Raji (cell line): ENCODE results near the gene PSENEN.
A peak's percentile ranks its signal among the peaks of the same experiment; 100 is the strongest.

ENCODE experiments used
- POLR2A ChIP-seq: IDR thresholded peaks from 2 replicates; pipeline ENCODE4 v1.6.1; 2011; ENCODE audit warnings: low read depth, low read length, control low read depth; ENCODE audit not compliant: insufficient read depth

The PSENEN gene

DNA sequence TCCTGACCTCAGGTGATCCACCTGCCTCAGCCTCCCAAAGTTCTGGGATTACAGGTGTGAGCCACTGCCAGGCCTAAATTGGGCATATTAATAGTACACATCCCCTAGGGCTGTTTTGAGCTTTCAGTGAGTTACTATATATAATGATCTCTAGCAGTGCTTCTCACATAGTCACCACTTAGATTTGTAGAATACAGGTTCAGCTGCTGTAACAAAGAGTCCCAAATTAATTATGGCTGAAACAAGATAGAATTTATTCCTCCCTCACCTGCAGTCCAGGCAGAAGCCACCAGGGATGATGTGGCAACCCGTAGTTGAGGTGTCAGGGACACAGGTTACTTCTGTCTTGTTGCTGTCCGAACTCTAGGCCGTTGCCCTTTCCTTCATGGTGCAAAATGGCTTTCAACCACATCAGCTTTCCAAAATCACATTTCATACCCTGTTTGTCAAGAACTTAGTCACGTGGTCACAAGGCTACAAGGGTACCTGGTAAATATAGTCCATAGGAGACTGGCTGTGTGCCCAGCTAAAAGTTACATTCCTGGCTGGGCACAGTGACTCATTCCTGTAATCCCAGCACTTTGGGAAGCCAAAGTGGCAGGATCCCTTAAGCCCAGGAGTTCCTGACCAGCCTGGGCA lies 15.4 kb downstream of the PSENEN start:
- TF ChIP-seq POLR2A = no peak

DNA sequence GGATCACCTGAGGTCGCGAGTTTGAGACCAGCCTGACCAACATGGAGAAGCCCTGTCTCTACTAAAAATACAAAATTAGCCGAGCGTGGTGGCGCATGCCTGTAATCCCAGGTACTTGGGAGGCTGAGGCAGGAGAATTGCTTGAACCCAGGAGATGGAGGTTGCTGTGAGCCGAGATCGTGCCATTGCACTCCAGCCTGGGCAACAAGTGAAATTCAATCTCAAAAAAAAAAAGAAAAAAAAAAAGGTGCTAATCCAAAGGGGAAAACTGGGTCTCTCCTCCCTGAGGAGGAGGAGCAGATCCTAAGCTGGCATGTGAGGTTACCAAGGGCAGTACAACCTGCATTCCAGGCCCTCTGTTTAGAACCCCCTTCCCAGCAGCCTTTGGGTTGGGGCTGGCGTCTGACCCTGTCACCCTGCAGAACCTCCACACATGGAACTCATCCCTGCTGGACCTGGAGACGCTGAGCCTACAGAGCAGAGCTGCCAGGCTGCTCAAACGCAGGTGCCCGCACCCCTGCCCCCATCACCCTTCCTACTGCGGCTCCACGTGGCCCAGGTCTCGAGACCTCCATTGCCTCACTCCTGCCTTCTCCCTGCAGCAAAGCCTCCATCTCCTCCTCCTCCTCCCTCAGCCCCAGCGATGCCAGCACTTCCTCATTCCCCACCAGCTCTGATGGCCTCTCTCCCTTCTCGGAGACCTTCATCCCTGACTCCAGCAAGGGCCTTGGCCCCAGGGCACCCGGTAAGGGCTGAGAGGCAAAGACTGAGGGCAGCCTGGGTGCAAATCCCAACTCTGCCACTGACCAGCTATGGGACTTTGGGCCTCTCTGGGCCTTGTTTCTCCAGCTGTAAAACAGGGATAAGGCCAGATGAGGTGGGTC lies 19.2 kb downstream of the PSENEN start:
- no peak for TF ChIP-seq POLR2A

DNA sequence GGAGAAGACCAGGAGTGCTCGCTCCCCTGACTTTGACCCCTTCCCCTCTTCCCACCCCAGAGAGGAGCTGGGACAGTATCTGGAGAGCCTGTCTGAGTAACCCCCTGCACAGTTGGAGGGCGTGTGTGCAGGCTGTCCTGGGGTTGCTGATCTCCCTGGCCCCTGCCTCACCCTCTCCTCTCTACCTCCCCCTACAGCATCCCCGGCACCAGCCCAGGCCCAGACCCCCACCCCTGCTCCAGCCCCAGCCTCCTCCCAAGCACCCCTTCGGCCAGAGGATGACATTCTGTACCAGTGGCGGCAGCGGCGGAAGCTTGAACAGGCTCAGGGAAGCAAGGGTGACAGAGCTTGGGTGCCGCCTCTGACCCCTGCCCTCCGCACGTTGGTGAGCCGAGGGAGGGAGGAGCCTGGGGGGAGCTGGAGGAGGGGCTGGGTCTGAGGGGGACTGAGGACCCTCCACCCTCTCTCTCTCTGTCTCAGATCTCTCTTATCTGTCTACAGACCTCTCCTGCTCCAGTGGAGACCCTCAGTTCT lies 21.2 kb downstream of the PSENEN start:
- TF ChIP-seq POLR2A = no peak

DNA sequence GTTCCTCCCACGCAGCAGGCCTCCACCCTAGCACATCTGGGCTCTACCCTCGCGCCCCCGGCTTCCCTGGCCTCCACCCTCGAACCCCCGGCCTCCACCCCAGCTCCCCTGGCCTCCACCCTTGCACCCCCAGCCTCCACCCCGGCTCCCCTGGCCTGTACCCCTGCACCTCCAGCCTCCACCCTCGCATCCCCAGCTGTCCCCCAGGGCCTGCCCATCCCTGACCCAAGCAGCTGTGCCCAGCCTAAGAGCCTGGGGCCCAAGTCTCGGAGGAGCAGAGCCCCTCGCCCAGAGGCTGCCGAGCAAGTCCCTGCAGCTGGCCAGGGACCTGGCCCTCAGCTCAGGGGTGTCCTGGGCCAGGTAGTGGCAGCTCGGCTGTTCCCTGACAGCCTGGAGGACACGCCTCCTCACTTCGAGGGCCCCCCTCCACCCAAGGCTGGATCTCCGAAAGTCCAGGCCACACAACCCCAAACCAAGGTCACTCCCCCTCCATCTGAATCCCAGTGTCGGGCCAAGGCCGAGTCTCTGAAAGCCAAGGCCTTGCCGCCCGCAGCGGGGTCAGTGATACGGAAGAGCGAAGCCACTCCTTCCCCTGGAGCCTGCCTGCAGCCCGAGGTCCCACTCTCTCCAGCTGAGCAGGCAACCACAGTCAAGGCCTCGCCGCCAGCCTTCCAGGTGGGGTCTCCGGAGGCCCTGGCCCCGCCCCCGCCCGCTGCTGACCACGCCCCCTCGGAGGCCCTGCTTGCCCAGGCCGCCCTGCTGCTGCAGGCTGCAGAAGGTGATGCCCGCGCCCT lies 22.0 kb downstream of the PSENEN start:
- no peak for TF ChIP-seq POLR2A

DNA sequence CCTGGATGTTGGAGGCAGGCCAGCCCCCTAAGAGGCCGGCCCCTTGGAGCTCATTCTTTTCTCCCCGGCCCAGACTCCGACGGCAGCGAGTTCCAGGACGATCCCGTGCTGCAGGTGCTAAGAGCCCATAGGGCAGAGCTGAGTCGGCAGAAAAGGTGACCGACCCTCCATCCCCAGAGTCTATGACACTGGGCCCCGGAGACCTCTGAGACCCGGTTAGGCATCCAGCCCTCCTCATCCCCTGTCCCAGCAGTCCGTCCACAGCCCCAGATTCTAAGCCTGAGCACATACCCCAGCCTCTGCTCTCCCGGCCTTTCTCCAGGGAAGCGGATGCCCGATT lies 22.6 kb downstream of the PSENEN start:
- TF ChIP-seq POLR2A = no peak

DNA sequence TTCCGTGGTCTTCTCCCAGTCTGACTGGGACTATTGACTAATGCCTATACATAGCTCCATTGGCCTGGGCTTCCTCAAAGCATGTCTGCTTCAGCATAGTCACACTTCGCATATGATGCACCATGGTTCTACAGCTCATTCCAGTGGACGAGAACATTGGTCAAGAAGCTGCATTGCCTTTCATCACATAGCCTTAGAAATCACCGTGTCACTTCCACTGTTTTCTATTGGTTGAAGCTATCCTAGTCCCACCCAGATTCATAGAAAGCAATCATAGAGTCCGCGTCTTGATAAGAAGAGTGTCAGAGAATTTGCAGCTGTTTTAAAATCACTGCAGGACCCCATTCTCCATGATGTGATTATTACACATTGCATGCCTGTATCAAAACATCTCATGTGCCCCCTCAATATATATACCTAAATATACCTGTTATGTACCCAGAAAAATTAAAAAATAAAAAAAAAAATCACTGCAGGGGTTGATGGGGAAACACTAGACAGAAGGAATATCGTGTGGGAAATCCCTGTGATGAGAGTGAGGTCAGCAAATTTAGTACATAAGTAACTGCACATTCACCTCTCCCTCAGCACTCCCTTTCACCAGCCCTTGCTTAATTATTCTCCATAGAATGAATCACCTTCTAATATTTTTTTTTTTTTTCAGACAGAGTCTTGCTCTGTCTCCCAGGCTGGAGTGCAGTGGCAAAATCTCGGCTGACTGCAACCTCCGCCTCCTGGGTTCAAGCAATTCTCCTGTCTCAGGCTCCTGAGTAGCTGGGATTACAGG lies 27.8 kb downstream of the PSENEN start:
- no peak for TF ChIP-seq POLR2A

DNA sequence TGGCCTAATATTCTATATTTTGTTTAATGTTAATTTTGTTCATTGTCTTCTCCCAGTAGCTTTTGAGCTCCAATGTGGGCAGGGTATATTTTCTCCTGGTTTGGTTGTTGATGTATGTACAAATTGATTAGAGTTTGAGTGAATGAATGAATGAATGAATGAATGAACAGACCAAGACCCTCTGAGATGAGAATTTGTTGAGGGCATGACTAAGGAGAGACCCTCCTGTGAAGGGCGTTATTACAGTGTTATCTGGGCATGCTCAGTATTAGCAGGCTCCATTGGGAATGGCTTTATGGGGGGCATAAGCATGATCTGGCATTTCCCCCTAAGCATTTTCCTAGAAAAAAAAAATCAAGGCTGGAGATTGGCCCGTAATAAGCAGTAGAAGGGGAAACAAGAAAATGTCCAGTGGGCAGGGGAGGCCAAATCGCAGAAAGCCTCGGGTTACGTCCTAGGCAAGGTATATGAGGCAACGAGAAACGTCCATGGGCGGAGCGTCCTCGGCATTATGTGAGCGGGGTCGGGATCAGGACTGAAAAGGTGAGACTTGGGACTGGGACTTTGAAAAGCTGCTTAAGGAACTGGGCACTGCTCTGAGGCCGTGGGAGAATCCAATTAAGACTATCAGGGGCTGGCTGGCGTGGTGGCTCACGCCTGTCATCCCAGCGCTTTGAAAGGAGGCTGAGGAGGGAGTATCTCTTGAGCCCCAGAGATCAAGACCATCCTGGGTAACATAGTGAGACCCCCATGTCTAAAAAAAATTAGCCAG lies 29.0 kb downstream of the PSENEN start:
- TF ChIP-seq POLR2A = no peak

DNA sequence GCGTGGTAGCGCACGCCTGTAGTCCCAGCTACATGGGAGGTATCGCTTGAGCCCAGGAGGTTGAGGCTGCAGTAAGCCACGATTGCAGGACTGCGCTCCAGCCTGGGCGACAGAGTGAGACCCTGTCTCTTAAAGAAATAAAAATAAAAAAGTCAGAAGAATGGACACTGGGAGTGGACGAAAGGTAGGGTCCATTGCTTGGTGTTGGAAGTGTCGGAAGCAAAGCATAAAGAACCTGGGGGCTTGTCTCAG lies 29.5 kb downstream of the PSENEN start:
- no peak for TF ChIP-seq POLR2A

DNA sequence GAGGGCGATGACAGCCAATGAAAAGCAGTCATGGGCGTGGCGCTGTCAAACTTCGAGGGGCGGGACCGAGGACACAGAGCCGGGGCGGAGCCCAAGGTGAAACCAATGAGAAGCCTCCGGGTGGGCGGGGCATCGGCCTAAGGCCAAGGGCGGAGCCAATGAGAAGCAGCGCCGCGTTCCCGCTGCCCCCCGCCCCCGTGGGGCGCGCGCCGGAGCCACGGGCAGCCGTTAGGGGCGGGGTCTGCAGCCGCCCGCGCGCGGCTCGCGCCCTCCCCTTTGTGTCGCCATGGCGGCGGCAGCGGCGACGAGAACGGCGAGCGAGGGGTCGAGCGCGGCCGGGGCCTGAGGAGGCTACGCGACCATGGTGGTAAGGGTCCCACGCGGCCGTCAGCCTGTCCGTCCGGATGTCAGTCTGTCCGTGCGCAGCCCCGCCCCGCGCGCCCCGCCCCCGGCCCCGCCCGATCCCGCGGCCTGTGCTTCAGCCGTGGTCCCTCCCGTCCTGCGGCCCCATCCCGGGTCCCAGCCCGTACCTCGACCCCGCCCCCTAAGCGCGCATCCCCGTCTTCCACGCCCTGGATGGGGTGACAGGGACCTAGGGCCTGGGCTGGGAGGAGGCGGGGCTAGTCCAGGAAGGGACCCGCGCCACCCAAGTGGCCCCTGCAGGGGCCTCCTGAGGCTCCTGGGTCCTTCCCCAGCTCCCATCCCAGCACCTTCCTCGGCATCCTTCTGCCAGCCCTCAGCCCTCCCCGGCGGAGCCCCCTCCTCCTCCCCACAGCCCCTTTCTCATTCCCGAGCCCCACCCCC lies 30.0 kb downstream of the PSENEN start, which contains the start of gene ARHGAP33:
ARHGAP33 (plus strand) TSS at position 267 of the 804 bp plus-strand sequence; CDS start at position 362, 95 bp downstream.
- TF ChIP-seq POLR2A = peak; percentile 61

DNA sequence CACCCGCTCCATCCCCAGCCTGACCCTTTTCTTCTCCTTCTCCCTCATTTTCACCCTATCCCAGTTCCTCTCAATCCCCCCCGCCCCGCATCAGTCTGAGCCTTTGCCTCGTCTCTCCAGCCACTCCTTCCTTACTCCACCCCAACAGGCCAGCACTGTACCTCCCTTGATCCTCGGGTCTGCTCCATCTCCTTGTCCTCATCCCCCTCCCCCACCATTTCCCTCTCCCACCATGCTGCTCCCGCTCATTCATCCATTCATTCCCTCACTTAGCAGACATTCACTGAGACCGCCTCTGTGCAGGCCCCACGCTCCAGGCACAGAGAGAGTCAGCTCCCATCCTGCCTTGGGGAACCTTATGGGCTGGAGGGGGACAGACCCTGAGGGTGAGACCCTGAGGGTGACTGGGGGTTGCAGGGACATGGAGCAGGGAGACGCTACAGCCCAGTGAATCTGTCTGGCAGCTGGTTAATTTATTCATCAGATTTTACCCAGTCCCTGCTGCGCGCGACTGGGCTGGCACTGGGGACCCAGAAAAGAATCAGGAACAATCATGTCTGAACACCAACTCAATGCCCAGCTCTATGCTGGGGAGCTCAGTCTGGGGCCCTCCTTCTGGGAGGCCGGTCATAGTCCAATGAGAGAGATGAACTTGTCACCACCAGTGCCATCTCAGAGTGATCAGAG lies 30.8 kb downstream of the PSENEN start:
- no peak for TF ChIP-seq POLR2A

DNA sequence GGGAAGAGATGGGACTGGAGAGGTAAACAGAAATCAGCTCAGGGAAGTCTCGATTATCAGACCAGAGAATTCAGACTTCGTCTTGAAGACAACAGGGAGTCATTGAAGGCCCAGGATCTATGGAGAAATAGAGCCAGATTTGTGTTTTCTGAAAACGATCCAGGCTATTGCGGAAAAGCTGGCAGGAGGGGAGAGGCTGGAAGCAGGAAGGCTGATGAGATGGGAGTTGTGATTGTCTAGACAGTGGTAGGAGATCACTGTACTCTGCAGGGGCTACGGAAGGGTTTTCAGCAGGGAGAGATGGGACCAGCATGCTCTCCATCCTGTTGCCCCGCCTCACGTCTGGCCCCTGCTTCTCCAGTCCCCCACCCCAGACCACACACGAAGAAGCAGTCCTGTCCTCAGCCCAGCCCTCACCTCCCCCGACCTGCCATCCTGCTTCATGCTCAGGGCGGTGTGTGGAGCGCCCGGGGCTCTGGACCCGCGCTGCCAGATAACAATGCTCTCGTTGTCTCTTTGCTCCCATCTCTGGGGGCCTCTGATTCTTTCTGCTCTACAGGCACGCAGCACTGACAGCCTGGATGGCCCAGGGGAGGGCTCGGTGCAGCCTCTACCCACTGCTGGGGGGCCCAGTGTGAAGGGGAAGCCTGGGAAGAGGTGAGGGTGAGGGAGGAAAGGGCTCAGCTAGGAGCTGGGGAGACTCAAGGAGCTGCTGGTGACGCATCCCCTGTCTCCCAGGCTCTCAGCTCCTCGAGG lies 31.8 kb downstream of the PSENEN start:
- TF ChIP-seq POLR2A = no peak

DNA sequence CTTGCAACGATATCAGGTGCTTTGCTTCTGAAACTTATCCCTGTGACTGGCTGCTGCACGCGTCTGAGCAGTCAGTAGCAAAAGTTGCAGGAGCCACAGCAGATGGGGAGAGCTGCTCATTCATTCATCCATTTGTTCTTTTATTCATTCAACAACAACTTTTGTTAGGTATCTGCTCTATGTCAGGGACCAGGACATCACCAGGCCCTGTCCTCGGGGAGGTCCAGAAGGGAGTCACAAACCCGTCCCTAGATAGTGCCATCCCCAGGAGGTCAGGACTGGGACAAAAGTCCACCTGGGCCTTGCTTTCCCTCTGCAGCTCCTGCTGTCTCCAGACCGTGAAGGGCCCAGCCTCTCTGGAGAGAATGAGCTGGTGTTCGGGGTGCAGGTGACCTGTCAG lies 32.5 kb downstream of the PSENEN start:
- no peak for TF ChIP-seq POLR2A

DNA sequence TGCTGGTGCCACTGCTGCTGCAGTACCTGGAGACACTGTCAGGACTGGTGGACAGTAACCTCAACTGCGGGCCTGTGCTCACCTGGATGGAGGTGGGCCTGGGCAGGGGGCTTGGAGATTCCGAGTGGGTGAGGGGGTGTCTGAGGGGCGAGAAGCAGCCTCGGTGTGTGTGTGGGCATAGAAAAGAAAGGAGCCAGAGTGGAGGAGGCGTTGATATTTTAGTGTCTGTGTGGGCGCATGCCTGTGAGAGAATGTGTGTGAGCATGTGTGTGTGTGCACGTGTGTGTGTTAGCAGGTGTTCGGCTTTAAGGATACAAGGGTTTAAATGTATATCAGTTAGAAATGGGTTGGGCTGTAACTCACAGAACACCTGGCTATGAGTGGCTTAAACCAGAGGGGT lies 33.6 kb downstream of the PSENEN start:
- no peak for TF ChIP-seq POLR2A

DNA sequence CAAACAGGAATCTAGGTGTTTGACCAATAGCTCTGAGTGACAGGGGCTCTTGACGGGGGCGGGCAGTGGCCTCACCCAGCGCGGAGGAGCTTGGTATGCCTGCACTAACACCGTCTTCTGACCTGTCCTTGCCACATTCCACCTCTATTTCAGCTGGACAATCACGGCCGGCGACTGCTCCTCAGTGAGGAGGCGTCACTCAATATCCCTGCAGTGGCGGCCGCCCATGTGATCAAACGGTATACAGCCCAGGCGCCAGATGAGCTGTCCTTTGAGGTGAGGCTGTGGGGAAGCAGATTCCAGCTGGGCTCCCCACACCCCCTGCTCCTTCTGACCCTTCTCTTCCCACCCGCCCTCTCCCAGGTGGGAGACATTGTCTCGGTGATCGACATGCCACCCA lies 34.6 kb downstream of the PSENEN start:
- no peak for TF ChIP-seq POLR2A
